ENCODE data around the gene UBXN6. TPM values are rescaled to one million over a fixed set of nuclear protein-coding genes. Genes with fewer than 3 reads are reported as not detected.
A peak's percentile ranks its signal among the peaks of the same experiment; 100 is the strongest.

Gene UBXN6
- total RNA-seq, 2 donors from 2014 or later = 82.7 to 199 TPM

- Histone ChIP-seq H3K27ac (peak overlapping the region; percentile 67 to 76), H3K4me3 (no peak overlapping the region), H3K36me3 (peaks cover 40 to 48% of the 10 kb centered on the region in 2 donors), H3K4me1 (replicated peaks) (no peaks in the 10 kb centered on the region), H3K9me3 (no peaks in the 10 kb centered on the region), H3K27me3 (replicated peaks; ENCODE audit: insufficient read depth) (no peaks in the 10 kb centered on the region)
- 66% methylated on average over 30 of the region's 30 CpGs for WGBS
- no peak for DNase-seq (ENCODE audit: low spot score)
- TF ChIP-seq POLR2AphosphoS5 (IDR thresholded peaks at IDR 0.05) = no peak
- no peak for TF ChIP-seq CTCF (IDR thresholded peaks at IDR 0.05)
- no peak for TF ChIP-seq POLR2A (IDR thresholded peaks at IDR 0.05)
- intact Hi-C loops (cut with DNase I) = no loop called here
These were observed 9.2 kb downstream of the UBXN6 start for GRCh38 chr19:4448147-4448985.

- H3K36me3 ChIP-seq = peaks cover 35 to 41% of the 10 kb centered on the region in 2 donors
These were observed 10.1 kb downstream of the UBXN6 start for GRCh38 chr19:4447327-4448146.

GRCh38 chr19:4446704-4447200 lies 10.8 kb downstream of the UBXN6 start:
- intact Hi-C loops (cut with DNase I) = no loop called here
- H3K4me3 ChIP-seq = no peak overlapping the region

More at GRCh38 chr19:4447327-4448146, 10.1 kb downstream of the UBXN6 start:
- no peak overlapping the region for H3K4me3 ChIP-seq
- H3K4me1 ChIP-seq (replicated peaks) = no peaks in the 10 kb centered on the region
- intact Hi-C loops (cut with DNase I) = no loop called here
- DNase-seq (ENCODE audit: low spot score) = no peak
- WGBS = 87% methylated on average over 28 of the region's 28 CpGs
- H3K27ac ChIP-seq = no peak overlapping the region
- H3K9me3 ChIP-seq = no peaks in the 10 kb centered on the region
- no peak for TF ChIP-seq CTCF (IDR thresholded peaks at IDR 0.05)
- no peak for TF ChIP-seq POLR2A (IDR thresholded peaks at IDR 0.05)
- no peak for TF ChIP-seq POLR2AphosphoS5 (IDR thresholded peaks at IDR 0.05)
- H3K27me3 ChIP-seq (replicated peaks; ENCODE audit: insufficient read depth) = no peaks in the 10 kb centered on the region

GRCh38 chr19:4445963-4446703 lies 11.5 kb downstream of the UBXN6 start:
- intact Hi-C loops (cut with DNase I) = no loop called here
- H3K4me3 ChIP-seq = no peak overlapping the region
- H3K9me3 ChIP-seq = no peaks in the 10 kb centered on the region
- H3K4me1 ChIP-seq (replicated peaks) = no peaks in the 10 kb centered on the region
- no peak for DNase-seq (ENCODE audit: low spot score)
- TF ChIP-seq POLR2A (IDR thresholded peaks at IDR 0.05) = no peak
- TF ChIP-seq POLR2AphosphoS5 (IDR thresholded peaks at IDR 0.05) = no peak
- no peak for TF ChIP-seq CTCF (IDR thresholded peaks at IDR 0.05)
- peaks cover 26 to 36% of the 10 kb centered on the region in 2 donors for H3K36me3 ChIP-seq
- no peaks in the 10 kb centered on the region for H3K27me3 ChIP-seq (replicated peaks; ENCODE audit: insufficient read depth)
- H3K27ac ChIP-seq = no peak overlapping the region
- 90% methylated on average over 57 of the region's 58 CpGs for WGBS

More at GRCh38 chr19:4446704-4447200, 10.8 kb downstream of the UBXN6 start:
- H3K9me3 ChIP-seq = no peaks in the 10 kb centered on the region
- no peaks in the 10 kb centered on the region for H3K27me3 ChIP-seq (replicated peaks; ENCODE audit: insufficient read depth)
- DNase-seq (ENCODE audit: low spot score) = no peak
- H3K4me1 ChIP-seq (replicated peaks) = no peaks in the 10 kb centered on the region
- TF ChIP-seq POLR2A (IDR thresholded peaks at IDR 0.05) (no peak), POLR2AphosphoS5 (IDR thresholded peaks at IDR 0.05) (no peak), CTCF (IDR thresholded peaks at IDR 0.05) (no peak)
- peaks cover 31 to 36% of the 10 kb centered on the region in 2 donors for H3K36me3 ChIP-seq
- 76% methylated on average over 13 of the region's 15 CpGs for WGBS
- H3K27ac ChIP-seq = no peak overlapping the region

Measured in prostate gland (tissue), 2 donors.